Natural killer cell (primary cell): Measurements from ENCODE around the gene PARD3B. TPM values are rescaled to one million over a fixed set of nuclear protein-coding genes. Genes with fewer than 3 reads are reported as not detected.

Experiments
- ATAC-seq, 3 donors: fragments of 150-1000 bp in 2 of 3; fragments of 200-7000 bp in 1 of 3; cut with Tn5 transposase; 1 replicate in 1 of 3; 2 replicates in 2 of 3; pipeline ENCODE4 v1.10.0; 2021; ENCODE audit warnings: mild to moderate bottlenecking in 2 of 3, moderate library complexity in 2 of 3
- DNase-seq, 2 donors: peaks; one replicate each; pipeline versions ENCODE4 v3.0.0 to v3.0.0-alpha.2; 2013 to 2021; ENCODE audit warnings: mixed read lengths in 1 of 2
- H3K27ac ChIP-seq: one replicate; pipeline ENCODE4 v1.5.1; 2013; ENCODE audit warnings: mild to moderate bottlenecking, low read length
- H3K27me3 ChIP-seq: one replicate; pipeline ENCODE4 v1.6.1; 2013; ENCODE audit warnings: low read length; ENCODE audit not compliant: control insufficient read depth, insufficient read depth
- H3K36me3 ChIP-seq: one replicate; pipeline ENCODE4 v1.6.1; 2013; ENCODE audit warnings: low read length; ENCODE audit not compliant: control insufficient read depth, insufficient read depth
- H3K4me1 ChIP-seq: one replicate; pipeline ENCODE4 v1.6.1; 2013; ENCODE audit warnings: low read length; ENCODE audit not compliant: control insufficient read depth, insufficient read depth
- H3K4me3 ChIP-seq: one replicate; pipeline ENCODE4 v1.5.1; 2013; ENCODE audit warnings: low read length
- H3K9me3 ChIP-seq: one replicate; pipeline ENCODE4 v1.6.1; 2013; ENCODE audit warnings: low read length; ENCODE audit not compliant: control insufficient read depth, insufficient read depth
- H3K27ac Mint-ChIP-seq, 2 donors: one replicate each; pipeline ENCODE4 v1.8.0; 2022; ENCODE audit warnings: mild to moderate bottlenecking in 2 of 2, mixed read lengths in 2 of 2, moderate library complexity in 1 of 2
- H3K27me3 Mint-ChIP-seq, 2 donors: one replicate each; pipeline ENCODE4 v1.8.0; 2022; ENCODE audit warnings: low read depth in 2 of 2, mixed read lengths in 2 of 2
- H3K36me3 Mint-ChIP-seq: one replicate; pipeline ENCODE4 v1.8.0; 2022; ENCODE audit warnings: mixed read lengths
- H3K4me1 Mint-ChIP-seq, 2 donors: one replicate each; pipeline ENCODE4 v1.8.0; 2022; ENCODE audit warnings: mixed read lengths in 2 of 2
- H3K4me3 Mint-ChIP-seq: one replicate; pipeline ENCODE4 v1.8.0; 2022; ENCODE audit warnings: mild to moderate bottlenecking, moderate library complexity, mixed read lengths
- H3K9me3 Mint-ChIP-seq, 2 donors: one replicate each; pipeline ENCODE4 v1.8.0; 2022; ENCODE audit warnings: mixed read lengths in 2 of 2
- WGBS: methylation state at CpG from one replicate; pipeline ENCODE4 v1.1.7; 2013; ENCODE audit warnings: missing lambda C conversion rate; ENCODE audit not compliant: insufficient coverage; 5-methylcytosine and 5-hydroxymethylcytosine counted together
- intact Hi-C: fragments of 100-400 bp; cut with micrococcal nuclease; formaldehyde crosslinking; loops from one replicate; pipeline ENCODE4 v1.14.2; 2022
- total RNA-seq, 4 donors: library from RNA; stranded (reverse); fragments of 120-200 nt in 1 of 4; gene quantifications; one replicate each; pipeline versions ENCODE4 v1.2.3 to v1.2.4, GENCODE V29; 2013 to 2022
- TF ChIP-seq, protein P1 (sequence below): fragments of 200-600 bp; IDR thresholded peaks from one replicate; pipeline ENCODE4 v1.8.0; 2022; ENCODE audit warnings: antibody characterized with exemption

The PARD3B gene
- total RNA-seq, 3 donors from 2014 or later (not counting 1 experiment from before 2014, with no cell fraction given): 0.13 to 0.45 TPM; not detected in 1

DNA sequence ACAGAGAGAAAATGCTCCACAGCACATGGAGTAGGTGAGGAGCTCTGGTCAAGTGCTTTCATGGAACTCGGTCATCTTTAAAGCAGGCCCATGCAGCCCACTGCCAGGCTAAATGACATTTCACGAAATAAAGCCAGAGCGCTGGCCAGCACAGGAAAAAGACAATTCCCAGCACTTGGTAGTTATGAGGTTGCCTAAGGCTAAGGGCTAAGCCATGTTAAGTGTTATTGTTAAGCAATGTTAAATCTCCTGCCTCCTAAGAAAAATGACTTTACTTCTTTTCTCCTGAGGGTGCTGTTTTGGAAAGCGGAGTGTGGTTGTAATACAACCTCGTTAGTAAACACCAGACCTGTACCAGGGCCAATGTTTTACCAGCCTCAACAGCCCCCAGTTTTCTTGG is 1011.1 kb downstream of the PARD3B start:
- Mint-ChIP-seq H3K27ac (no peak overlapping the region), H3K27me3 (no peaks in the 10 kb centered on the region), H3K36me3 (no peaks in the 10 kb centered on the region), H3K4me3 (no peak overlapping the region), H3K4me1 (no peaks in the 10 kb centered on the region), H3K9me3 (no peaks in the 10 kb centered on the region)
- H3K9me3 ChIP-seq: no peaks in the 10 kb centered on the region
- intact Hi-C loops: no loop called here
- H3K4me3 ChIP-seq: no peak overlapping the region
- 96% methylated on average over 5 of the region's 5 CpGs for WGBS
- no peaks in the 10 kb centered on the region for H3K36me3 ChIP-seq
- no peaks in the 10 kb centered on the region for H3K27me3 ChIP-seq
- no peaks in the 10 kb centered on the region for H3K4me1 ChIP-seq
- H3K27ac ChIP-seq: no peak overlapping the region
- TF ChIP-seq, protein P1, sequence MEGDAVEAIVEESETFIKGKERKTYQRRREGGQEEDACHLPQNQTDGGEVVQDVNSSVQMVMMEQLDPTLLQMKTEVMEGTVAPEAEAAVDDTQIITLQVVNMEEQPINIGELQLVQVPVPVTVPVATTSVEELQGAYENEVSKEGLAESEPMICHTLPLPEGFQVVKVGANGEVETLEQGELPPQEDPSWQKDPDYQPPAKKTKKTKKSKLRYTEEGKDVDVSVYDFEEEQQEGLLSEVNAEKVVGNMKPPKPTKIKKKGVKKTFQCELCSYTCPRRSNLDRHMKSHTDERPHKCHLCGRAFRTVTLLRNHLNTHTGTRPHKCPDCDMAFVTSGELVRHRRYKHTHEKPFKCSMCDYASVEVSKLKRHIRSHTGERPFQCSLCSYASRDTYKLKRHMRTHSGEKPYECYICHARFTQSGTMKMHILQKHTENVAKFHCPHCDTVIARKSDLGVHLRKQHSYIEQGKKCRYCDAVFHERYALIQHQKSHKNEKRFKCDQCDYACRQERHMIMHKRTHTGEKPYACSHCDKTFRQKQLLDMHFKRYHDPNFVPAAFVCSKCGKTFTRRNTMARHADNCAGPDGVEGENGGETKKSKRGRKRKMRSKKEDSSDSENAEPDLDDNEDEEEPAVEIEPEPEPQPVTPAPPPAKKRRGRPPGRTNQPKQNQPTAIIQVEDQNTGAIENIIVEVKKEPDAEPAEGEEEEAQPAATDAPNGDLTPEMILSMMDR: no peak
- DNase-seq (no peak), ATAC-seq (no peak)

DNA sequence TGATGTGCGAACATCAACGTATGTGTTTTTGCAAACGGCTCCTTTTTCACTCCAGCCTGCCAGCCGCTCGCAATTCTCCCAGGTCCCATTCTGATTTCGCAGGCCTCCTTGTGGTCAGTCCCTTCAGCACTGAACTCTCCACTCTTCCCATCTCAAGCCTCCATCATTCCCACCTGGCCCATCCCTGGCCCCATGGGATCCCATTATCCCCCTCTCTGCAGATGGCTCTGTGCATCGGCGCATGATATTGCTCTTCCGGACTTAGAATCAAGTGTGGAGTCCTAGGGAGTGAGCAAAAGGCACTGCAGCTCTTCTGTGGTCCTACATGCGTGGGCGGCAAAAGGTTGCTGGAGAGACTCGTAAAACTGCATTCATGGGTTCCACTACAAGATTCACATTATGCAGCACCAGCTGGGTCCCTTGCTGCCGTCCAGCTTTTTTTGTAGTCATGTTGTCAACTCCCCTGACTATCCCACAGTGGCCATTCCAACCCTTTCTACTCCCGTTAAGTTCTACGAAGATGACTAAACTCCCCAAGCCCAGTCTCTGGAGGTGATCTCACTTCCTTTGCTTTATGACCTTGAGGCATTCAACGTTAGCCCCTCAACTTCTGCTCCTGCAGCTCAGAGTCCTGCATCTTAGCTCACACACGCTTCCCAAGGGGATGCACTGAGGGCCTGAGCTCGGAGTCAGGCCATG is 1011.7 kb downstream of the PARD3B start:
- H3K27ac Mint-ChIP-seq: no peak overlapping the region
- no peaks in the 10 kb centered on the region for H3K36me3 Mint-ChIP-seq
- WGBS: 92% methylated on average over 18 of the region's 18 CpGs
- ATAC-seq: no peak
- no peaks in the 10 kb centered on the region for H3K9me3 ChIP-seq
- no peak overlapping the region for H3K4me3 ChIP-seq
- no peaks in the 10 kb centered on the region for H3K36me3 ChIP-seq
- intact Hi-C loops: no loop called here
- TF ChIP-seq, protein P1: no peak
- H3K4me3 Mint-ChIP-seq: no peak overlapping the region
- H3K9me3 Mint-ChIP-seq: no peaks in the 10 kb centered on the region
- no peaks in the 10 kb centered on the region for H3K4me1 ChIP-seq
- DNase-seq: no peak
- no peaks in the 10 kb centered on the region for H3K27me3 ChIP-seq
- no peaks in the 10 kb centered on the region for H3K4me1 Mint-ChIP-seq
- no peaks in the 10 kb centered on the region for H3K27me3 Mint-ChIP-seq
- H3K27ac ChIP-seq: no peak overlapping the region

DNA sequence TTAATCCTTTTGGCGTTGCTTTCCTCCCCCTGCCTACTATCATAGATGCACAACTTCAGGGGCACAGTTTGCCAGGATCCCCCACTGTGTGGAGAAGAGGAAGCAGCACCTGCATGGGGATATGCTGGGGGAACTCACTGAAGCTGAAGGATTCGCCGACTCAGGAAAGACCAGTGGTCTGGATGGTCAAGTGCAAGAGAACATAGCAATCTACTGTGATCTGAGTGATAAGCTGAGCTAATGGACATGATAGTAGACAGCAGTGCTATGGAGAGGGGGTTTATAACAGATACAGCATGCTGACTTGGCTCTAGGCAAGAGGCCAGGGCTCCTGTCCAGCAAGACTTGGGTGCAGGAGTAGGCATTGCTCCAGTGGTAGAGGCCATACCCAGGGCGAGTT is 1012.6 kb downstream of the PARD3B start:
- Mint-ChIP-seq H3K27me3 (no peaks in the 10 kb centered on the region), H3K4me3 (no peak overlapping the region), H3K4me1 (no peaks in the 10 kb centered on the region), H3K27ac (no peak overlapping the region), H3K36me3 (no peaks in the 10 kb centered on the region), H3K9me3 (no peaks in the 10 kb centered on the region)
- 96% methylated on average over 4 of the region's 4 CpGs for WGBS
- intact Hi-C loops: no loop called here
- Histone ChIP-seq H3K27ac (no peak overlapping the region), H3K4me1 (no peaks in the 10 kb centered on the region), H3K4me3 (no peak overlapping the region), H3K27me3 (no peaks in the 10 kb centered on the region), H3K9me3 (no peaks in the 10 kb centered on the region), H3K36me3 (no peaks in the 10 kb centered on the region)
- TF ChIP-seq, protein P1: no peak
- no peak for ATAC-seq
- DNase-seq: no peak

DNA sequence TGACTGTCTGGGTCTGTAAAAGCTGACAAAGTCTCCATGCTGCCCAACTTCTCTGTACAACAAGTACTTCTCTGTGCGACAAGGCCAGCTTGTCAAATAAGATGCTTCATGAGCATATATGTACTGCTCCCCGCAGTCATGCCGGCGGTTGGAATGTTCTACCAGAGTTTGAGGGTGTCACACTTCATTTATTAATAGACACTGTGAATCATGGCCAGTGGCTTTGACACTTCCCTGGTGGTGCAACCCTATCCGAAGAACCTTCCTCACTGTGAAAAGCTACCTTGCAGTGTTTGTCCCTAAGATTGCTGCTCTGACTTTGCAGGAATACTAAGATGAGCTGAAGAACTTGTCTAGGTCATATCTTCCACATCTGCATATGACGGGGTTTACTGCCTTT is 1016.2 kb downstream of the PARD3B start:
- no peaks in the 10 kb centered on the region for H3K9me3 Mint-ChIP-seq
- WGBS: 93% methylated on average over 6 of the region's 6 CpGs
- no peaks in the 10 kb centered on the region for H3K4me1 Mint-ChIP-seq
- no peaks in the 10 kb centered on the region for H3K27me3 Mint-ChIP-seq
- TF ChIP-seq, protein P1: no peak
- no peak overlapping the region for H3K27ac Mint-ChIP-seq
- Histone ChIP-seq H3K27me3 (no peaks in the 10 kb centered on the region), H3K9me3 (no peaks in the 10 kb centered on the region), H3K36me3 (no peaks in the 10 kb centered on the region), H3K4me3 (no peak overlapping the region), H3K4me1 (no peaks in the 10 kb centered on the region), H3K27ac (no peak overlapping the region)
- no peak overlapping the region for H3K4me3 Mint-ChIP-seq
- intact Hi-C loops: no loop called here
- DNase-seq (no peak), ATAC-seq (no peak)
- no peaks in the 10 kb centered on the region for H3K36me3 Mint-ChIP-seq
